IPS-15b (cell line): ENCODE results near the gene IRAK2.

ENCODE experiments used
- H3K27me3 ChIP-seq: one replicate; pipeline ENCODE4 v1.6.1; 2013; ENCODE audit warnings: low read length; ENCODE audit not compliant: control insufficient read depth, insufficient read depth
- H3K36me3 ChIP-seq: one replicate; pipeline ENCODE4 v1.6.1; 2013; ENCODE audit warnings: low read length; ENCODE audit not compliant: control insufficient read depth, insufficient read depth
- H3K4me1 ChIP-seq: one replicate; pipeline ENCODE4 v1.6.1; 2013; ENCODE audit warnings: mild to moderate bottlenecking, low read length; ENCODE audit not compliant: control insufficient read depth, insufficient read depth
- H3K4me3 ChIP-seq: one replicate; pipeline ENCODE4 v1.5.1; 2013; ENCODE audit warnings: low read depth, low read length
- H3K9ac ChIP-seq: one replicate; pipeline ENCODE4 v1.6.1; 2013; ENCODE audit warnings: low read depth, mild to moderate bottlenecking, low read length
- H3K9me3 ChIP-seq: one replicate; pipeline ENCODE4 v1.6.1; 2013; ENCODE audit warnings: mild to moderate bottlenecking, low read length; ENCODE audit not compliant: control insufficient read depth, insufficient read depth

IRAK2 gene

DNA sequence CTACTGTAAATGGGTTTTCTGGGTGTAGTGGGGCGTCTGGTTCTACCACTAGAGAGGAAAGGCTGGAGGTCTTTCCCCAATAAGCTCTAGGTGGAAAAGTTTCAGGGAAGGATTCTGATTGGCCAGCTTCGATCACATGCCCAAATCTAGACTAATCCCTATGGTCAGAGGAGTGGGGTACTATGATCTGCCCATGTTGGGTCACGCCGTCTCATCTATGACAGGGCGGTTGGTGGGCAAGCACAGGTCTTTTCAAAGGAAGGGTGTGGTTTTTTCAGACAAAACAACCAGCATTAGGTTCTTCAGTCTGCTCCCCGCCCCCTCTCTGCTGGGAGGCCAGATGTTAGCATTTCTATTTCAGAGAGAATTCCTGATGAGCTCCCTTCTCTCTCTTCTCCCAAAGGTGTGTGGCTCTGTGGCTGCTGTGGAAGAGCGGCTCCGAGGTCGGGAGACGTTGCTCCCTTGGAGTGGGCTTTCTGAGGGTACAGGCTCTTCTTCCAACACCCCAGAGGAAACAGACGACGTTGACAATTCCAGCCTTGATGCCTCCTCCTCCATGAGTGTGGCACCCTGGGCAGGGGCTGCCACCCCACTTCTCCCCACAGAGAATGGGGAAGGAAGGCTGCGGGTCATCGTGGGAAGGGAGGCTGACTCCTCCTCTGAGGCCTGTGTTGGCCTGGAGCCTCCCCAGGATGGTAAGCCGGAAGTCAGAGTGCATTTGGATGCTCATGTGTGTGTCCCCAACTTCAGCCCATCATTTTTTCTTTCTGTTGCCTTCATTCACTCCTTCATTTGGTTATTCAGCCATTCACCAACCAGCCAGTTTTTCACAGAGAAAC, 73.8 kb downstream of the IRAK2 start:
- Histone ChIP-seq H3K27me3 (no peaks in the 10 kb centered on the region), H3K36me3 (no peaks in the 10 kb centered on the region), H3K9me3 (no peaks in the 10 kb centered on the region), H3K9ac (no peak overlapping the region), H3K4me3 (no peak overlapping the region), H3K4me1 (no peaks in the 10 kb centered on the region)

DNA sequence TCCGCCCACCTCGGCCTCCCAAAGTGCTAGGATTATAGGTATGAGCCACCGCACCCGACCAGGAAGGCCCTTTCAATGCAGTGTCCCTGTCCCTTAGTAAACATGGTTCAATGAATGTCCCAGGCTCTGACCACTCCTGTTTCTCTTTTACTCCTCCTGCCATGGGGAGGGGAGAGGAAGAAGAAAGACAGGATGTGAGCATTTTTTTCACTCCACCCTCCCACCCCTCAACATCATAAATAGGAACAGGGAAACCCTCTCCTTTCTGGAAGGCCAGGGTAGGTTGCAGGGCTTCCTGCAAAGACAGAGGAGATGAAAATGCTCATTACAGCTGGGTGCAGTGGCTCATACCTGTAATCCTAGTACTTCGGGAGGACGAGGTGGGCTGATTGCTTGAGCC, 76.1 kb downstream of the IRAK2 start:
- no peaks in the 10 kb centered on the region for H3K4me1 ChIP-seq
- H3K36me3 ChIP-seq = no peaks in the 10 kb centered on the region

DNA sequence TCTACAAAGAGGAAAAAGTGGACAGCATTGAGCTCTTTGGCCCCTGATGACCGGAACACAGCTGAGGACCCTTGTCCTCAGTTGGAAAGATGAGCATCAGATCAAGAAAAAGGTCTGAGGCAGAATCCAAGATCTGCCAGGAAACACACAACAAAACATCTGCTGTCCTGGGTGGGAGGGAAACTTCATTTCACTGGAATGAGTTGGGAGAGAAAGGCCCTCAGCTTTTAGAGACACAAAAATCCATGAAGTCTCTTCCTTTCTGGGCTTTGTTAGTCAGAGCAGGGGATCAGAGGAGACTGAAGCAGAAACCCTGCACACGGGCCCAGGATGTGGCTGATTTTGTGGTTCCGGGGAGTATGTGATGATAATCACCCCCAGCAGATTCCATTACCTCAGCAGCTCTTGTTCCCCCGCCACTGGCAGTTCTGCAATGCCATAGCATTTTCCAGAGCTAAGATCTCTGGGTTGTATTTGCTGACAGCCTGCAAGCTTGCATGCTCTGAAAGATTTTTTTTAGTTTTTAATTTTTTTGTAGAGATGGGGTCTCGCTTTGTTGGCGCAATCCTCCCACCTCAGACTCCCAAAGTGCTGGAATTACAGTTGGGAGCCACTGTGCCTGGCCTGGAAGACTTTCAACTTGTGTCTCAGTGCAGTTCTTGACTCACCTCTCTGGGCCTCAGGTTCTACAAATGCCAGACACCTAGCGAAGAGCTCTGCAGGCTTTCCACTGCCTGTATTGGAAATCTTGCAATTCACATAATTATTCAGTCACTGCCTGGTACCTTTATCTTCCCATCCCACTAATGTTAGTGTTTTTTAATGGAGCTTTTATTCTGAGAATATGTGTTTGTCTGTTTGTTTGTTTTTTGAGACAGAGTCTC, 77.7 kb downstream of the IRAK2 start:
- Histone ChIP-seq H3K9ac (no peak overlapping the region), H3K36me3 (no peaks in the 10 kb centered on the region), H3K4me3 (no peak overlapping the region), H3K4me1 (no peaks in the 10 kb centered on the region), H3K27me3 (peaks cover 4% of the 10 kb centered on the region), H3K9me3 (peaks cover 6% of the 10 kb centered on the region)

More for the DNA sequence above, 76.1 kb downstream of the IRAK2 start:
- Histone ChIP-seq H3K4me3 (no peak overlapping the region), H3K9me3 (peaks cover 5% of the 10 kb centered on the region), H3K9ac (no peak overlapping the region), H3K27me3 (no peaks in the 10 kb centered on the region)

DNA sequence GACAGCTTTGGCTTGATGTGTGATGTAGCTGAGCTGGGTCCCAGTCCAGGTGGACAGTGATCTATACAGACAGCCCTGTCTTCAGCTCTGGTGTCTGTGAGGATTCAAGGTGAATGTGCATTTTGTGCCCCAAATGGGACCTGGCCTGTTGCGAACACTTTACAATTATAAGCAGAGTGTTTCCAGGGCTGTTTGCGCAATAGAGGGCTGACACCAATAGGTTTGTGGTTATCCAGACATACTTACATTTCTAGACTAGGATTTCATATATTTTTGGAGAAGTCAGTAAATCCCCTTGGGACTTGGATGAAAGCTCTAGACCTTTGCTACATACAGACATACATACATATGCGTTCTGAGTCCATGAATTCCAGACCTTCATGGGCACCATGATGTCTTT, 79.3 kb downstream of the IRAK2 start:
- H3K4me1 ChIP-seq = no peaks in the 10 kb centered on the region
- H3K27me3 ChIP-seq = peaks cover 6% of the 10 kb centered on the region
- H3K4me3 ChIP-seq = no peak overlapping the region

GRCh38 chr3:10245081-10245712, 80.5 kb downstream of the IRAK2 start:
- H3K36me3 ChIP-seq = no peaks in the 10 kb centered on the region
- H3K27me3 ChIP-seq = peaks cover 6% of the 10 kb centered on the region
- H3K4me3 ChIP-seq = no peak overlapping the region
- peaks cover 6% of the 10 kb centered on the region for H3K9me3 ChIP-seq
- H3K9ac ChIP-seq = no peak overlapping the region
- peaks cover 2% of the 10 kb centered on the region for H3K4me1 ChIP-seq

More for the DNA sequence above, 79.3 kb downstream of the IRAK2 start:
- H3K36me3 ChIP-seq = no peaks in the 10 kb centered on the region
- peaks cover 6% of the 10 kb centered on the region for H3K9me3 ChIP-seq
- no peak overlapping the region for H3K9ac ChIP-seq

DNA sequence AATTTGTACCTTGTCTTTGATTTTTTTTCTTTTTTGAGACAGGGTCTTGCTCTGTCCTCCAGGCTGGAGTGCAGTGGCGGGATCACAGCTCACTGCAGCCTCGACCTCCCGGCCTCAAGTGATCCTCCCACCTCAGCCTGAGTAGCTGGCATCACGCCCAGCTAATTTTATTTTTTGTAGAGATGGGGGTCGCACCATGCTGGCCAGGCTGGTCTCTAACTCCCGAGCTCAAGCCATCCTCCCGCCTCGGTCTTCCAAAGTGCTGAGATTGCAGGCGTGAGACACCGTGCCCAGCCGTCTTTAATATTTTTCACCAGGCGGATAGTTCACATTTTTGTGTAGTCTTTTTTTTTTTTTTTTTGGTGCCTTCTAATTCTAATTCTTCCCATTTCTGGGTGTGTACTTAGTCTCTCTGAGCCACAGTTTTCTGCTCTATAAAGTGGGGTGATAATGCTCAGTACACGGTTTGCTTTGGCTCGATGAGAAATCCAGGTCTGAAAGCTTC, 83.0 kb downstream of the IRAK2 start:
- Histone ChIP-seq H3K4me3 (peak overlapping the region; percentile 8), H3K36me3 (no peaks in the 10 kb centered on the region), H3K27me3 (peaks cover 6% of the 10 kb centered on the region), H3K9ac (no peak overlapping the region), H3K9me3 (peaks cover 6% of the 10 kb centered on the region), H3K4me1 (peaks cover 9% of the 10 kb centered on the region)

GRCh38 chr3:10248184-10248983, 83.7 kb downstream of the IRAK2 start, which contains the start of gene TATDN2:
TATDN2 (plus strand) TSS chr3:10248459; CDS start chr3:10249201, 742 bp downstream.
- H3K36me3 ChIP-seq = no peaks in the 10 kb centered on the region
- peaks cover 6% of the 10 kb centered on the region for H3K27me3 ChIP-seq
- H3K9ac ChIP-seq = peak within 1 kb of the TSS; percentile 71
- H3K4me1 ChIP-seq = peaks cover 9% of the 10 kb centered on the region
- peaks cover 6% of the 10 kb centered on the region for H3K9me3 ChIP-seq
- H3K4me3 ChIP-seq = peak within 1 kb of the TSS; percentile 86

GRCh38 chr3:10248984-10249748, 84.4 kb downstream of the IRAK2 start:
- Histone ChIP-seq H3K4me1 (peaks cover 9% of the 10 kb centered on the region), H3K27me3 (peaks cover 6% of the 10 kb centered on the region), H3K9ac (peak overlapping the region; percentile 71), H3K9me3 (peaks cover 6% of the 10 kb centered on the region), H3K4me3 (peak overlapping the region; percentile 86), H3K36me3 (peaks cover 6% of the 10 kb centered on the region)

DNA sequence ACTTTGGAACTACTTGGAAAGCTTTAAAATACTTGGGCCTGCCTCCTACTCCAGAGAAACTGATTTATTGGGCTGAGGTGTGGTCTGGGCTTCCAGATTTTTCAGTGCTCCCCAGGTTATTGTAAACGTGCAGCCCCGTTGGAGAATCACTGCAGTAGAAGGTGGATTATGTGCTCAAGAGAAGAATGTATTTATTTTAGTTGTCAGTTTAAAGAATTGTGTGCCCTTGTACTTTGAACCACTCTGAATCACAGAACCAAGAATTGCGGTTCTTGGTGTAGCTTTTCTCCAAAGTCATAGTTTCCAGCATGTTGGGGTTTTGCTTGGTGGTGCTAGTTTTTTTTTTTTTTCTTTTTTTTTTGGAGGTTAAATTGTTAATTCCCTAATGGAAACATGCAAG, 85.1 kb downstream of the IRAK2 start:
- Histone ChIP-seq H3K9ac (peak overlapping the region; percentile 71), H3K4me3 (peak overlapping the region; percentile 86), H3K4me1 (peaks cover 9% of the 10 kb centered on the region), H3K36me3 (peaks cover 10% of the 10 kb centered on the region), H3K9me3 (peaks cover 6% of the 10 kb centered on the region), H3K27me3 (peaks cover 6% of the 10 kb centered on the region)

DNA sequence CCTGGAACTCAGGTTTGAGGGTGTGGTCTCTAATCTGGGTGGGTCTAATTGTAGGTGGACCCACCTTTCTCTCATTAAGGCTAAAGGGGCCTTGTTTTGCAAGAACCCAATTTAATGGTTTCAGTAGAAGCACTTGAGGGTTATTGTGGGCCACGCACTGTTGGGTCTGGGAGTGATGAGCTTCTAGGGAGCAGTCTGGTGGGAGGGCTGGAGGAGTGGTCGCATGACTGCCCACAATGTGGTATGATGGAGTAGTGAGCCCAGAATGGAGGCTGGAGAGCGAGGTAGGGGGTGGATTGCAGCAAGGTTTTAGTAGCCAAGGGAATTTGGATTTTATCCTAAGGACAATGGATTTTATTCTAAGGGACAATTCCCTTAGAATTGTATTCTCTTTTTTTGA, 86.3 kb downstream of the IRAK2 start:
- Histone ChIP-seq H3K9ac (no peak overlapping the region), H3K27me3 (peaks cover 6% of the 10 kb centered on the region), H3K36me3 (peaks cover 10% of the 10 kb centered on the region), H3K4me1 (peaks cover 9% of the 10 kb centered on the region), H3K4me3 (no peak overlapping the region), H3K9me3 (no peaks in the 10 kb centered on the region)
